Right ventricle myocardium superior (tissue), 1 donor: Measurements from ENCODE around the gene PNP. TPM values are rescaled to one million over a fixed set of nuclear protein-coding genes. Genes with fewer than 3 reads are reported as not detected.
A peak's percentile ranks its signal among the peaks of the same experiment; 100 is the strongest.
"Not testable (repeated sequence)": the region's sequence is repeated elsewhere in the genome, so short reads cannot be mapped to it uniquely, and the experiment has no call there.

Source experiments
- ATAC-seq: fragments of 200-7000 bp; cut with Tn5 transposase; one replicate; pipeline ENCODE4 v1.9.1; 2020; ENCODE audit warnings: mild to moderate bottlenecking; ENCODE audit not compliant: poor library complexity
- DNase-seq: peaks from one replicate; pipeline ENCODE4 v3.0.0-alpha.2; 2020
- intact Hi-C: fragments of 100-400 bp; cut with DNase I; formaldehyde crosslinking; loops from one replicate; pipeline ENCODE4 v1.11.2; 2022
- long read RNA-seq: library from polyadenylated mRNA; unstranded; transcript quantifications from one replicate; pipeline ENCODE4 v2.0.0, GENCODE V29; 2021
- total RNA-seq: library from RNA; stranded (reverse); fragmentation: NEBNext Ultra II Directional; extraction: Animal tissue kit (Norgen Biotek cat#: 25700); gene quantifications from one replicate; pipeline ENCODE4 v1.2.1, GENCODE V29; 2021
- donor health status: DM: no; HTN: yes; CAD: no; lungs with severe emphysema.

Gene PNP
- total RNA-seq = 6.2 TPM
- long read RNA-seq, partial matches to known transcripts = 0 of 1 reads
- long read RNA-seq, other reads (novel, unspliced or antisense) = 0 of 1 reads

DNA sequence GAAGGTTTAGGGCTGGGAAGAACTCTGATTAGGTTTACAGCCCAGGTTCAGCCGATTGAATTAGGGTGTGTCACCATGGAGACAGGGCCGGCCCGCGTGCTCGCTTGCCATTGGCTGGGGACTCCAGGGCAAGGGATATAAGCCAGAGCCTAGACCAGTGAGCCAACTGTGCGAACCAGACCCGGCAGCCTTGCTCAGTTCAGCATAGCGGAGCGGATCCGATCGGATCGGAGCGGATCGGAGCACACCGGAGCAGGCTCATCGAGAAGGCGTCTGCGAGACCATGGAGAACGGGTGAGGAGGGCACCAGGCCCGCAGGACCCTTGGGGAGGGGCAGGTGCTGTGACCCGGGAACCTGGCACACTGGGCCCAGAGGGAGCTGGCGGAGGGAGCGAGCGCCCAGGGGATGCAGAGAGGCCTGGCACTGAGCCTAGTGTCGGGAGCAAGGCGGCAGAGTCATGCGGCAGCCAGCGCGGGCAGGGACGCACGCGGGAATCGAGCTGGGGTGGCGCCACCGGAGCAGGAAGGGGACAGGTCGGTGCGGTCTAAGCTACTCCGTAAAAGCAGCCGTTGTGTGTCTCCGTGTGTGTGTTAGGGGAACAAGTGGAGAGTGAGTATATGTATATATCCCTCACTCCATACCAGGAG, at the start of gene PNP:
Gene PNP, plus strand, starts transcription at position 165 of the 648 bp plus-strand sequence. Its CDS starts 119 bp downstream, at position 284.
- intact Hi-C loops = no loop called here
- DNase-seq (peak; percentile 91), ATAC-seq (peak; percentile 98)

DNA sequence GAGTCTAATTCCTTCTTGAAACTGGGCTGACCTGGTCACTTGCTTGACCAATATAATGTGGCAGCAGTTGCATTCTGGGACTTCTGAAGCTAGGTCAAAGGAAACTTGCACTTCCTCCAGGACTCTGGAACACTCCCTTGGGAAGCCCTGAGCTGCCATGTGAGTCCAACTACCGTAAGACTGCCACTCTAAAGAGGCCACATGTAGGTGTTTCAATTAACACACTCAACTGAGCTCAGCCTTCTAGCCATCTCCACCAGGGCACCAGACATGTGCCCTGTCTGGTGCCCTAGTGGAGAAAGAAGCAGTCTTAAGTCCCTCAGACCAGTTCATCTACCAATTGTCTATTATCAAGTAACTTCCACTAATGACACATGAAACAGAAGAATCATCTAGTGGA, 49.8 kb upstream of the PNP start:
- intact Hi-C loops = loop anchor here (5.0 kb wide), 1 partner anchor 38 kb away; the partner anchor contains the start of gene APEX1
- ATAC-seq = no peak
- no peak for DNase-seq

DNA sequence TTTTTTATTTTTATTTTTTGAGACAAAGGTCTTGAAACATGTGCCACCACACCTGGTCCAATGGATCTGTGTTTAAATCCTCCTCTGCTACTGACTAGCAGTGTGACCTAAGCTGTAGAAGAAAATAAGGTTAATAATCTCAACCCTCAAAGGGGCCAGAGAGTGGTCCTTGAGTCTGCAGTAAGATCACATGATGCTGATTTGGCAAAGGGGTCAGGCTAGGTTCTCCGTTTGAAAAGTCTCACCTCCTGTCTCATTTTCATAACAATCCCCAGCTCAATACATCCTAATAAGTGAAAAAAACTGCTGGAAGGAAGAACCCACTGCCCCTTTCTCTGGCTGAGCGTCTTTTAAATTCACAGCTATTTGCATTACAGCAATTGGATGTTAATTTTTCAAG, 47.9 kb upstream of the PNP start:
- DNase-seq (no peak), ATAC-seq (no peak)
- intact Hi-C loops = no loop called here

DNA sequence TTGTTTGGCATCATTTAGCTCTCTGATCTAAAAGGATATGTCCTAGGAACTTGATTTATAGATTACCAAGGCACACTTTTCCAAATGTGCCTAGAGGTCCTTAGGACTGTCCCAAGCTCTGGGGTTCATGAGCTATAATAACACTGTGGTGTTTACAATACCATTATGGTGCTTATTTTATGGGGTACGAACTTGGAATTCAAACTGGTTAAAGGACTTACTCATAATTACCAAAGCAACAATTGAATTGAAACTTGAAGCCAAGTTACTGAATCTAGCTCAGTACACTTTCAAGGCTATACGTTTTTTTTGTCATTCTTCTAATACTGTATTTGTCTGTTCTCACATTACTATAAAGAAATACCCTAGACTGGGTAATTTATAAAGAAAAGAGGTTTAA, 46.3 kb upstream of the PNP start:
- ATAC-seq (no peak), DNase-seq (no peak)
- intact Hi-C loops = no loop called here

DNA sequence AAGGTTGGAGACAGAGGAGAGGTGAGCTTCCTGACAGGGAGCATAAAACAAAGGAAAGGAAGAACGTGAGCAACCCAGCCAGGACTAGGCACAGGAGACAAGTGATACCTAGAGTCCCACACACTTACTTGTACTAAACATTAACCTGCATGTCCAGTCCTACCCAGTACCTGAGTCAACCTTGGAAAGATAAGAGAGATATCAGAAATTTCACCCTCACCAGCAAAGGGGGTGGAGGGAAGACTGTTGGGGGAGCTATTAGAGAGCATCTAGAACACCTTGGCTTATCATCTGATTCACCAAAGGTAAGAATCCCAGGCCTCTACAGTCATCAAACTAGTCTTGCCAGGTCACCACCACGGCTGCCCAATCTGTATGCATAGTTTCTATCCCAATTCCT, 44.4 kb upstream of the PNP start:
- DNase-seq (no peak), ATAC-seq (no peak)
- intact Hi-C loops = no loop called here

DNA sequence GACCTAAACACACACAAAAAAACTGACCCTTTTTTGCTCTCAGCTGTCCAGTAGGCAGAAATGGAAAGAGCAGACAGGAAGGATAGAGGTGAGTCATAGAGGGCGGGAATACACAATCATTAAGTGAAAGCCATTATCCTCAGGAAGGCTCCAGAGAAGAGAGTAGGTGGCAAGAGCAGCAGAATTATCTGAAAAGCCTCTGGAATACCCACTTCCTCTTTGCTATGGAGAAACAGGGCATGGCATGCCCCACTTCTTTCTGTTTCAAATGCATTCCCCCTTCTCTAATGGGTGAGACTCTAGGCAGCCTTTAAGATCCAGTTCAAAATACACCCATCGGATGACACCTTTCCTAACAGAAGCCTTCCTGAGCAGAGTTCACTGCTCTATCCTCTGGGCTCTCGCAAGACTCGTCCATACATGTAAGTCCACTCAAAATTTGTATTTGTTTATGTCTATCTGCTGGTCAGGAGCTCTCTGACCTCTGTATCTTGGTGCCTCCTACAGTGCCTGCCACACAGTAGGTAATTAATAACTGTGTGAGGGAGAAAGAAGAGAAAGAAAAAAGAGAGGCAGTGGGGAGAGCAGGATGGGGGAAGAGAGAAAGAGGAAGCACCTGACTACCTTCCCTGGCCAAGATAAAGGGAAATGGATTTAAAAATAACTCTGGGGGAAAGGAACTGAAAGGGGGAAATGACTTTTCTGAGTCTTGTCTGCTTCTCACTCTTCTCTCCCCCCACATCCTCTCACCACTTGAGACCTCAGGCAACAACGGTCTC, 41.8 kb upstream of the PNP start:
- DNase-seq = no peak
- ATAC-seq = peak; percentile 52
- intact Hi-C loops = no loop called here

DNA sequence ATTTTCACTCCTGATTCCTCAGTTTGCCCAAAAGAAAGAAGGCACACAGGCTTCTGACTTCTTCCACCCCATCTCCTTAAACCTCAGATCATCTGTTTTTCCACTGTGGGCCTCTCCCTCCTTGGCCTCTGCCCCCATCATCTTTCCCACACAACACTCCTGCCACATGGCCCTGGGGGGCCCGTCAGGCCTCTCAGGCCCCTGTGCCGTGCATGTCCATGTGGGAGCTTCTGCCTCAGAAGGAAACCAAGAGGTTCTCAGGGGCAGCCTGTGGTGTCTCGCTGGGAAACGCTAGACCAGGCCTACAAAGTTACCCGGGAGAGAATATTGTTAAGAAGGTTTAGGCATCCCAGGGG, 41.2 kb upstream of the PNP start:
- no peak for ATAC-seq
- DNase-seq = no peak
- intact Hi-C loops = no loop called here

- DNase-seq = no peak
- ATAC-seq = no peak
- intact Hi-C loops = no loop called here
These were observed 40.4 kb upstream of the PNP start for GRCh38 chr14:20428802-20429201.

GRCh38 chr14:20429801-20430669, 39.2 kb upstream of the PNP start:
- DNase-seq = peak; percentile 61
- peak; percentile 48 for ATAC-seq
- intact Hi-C loops = no loop called here

DNA sequence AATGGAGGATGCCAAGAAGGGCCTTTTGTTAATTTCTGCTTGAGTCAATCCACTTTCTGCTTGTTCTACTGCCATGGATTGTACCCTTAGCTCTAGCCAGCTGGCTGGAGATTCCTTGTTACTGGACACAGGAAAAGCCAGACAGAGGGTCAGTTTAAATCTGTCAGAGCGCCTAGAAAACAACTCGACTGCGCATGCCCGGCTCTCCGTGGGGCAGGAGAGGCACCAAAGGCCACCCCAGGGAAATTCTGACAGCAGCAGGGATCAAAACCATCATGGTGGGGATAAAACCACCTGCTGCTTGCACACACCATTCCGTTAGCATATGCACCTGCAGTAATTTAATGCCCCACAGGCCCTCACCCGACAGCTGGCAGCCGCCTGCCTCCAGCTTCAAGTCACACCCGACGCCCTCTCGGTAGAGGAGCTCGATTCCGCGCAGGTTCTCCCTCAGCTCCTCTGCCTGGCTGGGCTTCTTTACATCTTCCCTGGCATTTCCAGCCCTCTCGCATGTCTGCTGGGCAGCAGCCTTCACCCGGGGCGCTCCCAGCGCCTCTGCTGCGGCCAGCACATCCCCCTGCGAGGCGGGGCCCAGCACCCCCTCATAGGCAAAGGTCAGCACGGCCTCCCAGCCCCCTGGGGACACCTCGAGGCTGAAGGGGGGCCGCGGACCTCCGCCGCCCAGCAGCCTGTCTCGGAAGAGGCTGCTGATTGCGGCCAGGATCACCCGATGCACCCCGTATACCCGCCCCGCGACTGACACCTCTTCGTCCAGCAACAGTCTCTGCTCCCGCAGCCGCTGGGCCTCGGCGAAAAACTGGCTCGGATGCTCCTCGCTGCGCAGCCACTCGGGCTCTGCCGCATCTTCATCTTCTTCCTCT, 34.3 kb upstream of the PNP start:
- intact Hi-C loops = no loop called here
- DNase-seq (peak; percentile 84), ATAC-seq (peak; percentile 84)

GRCh38 chr14:20435582-20436362, 33.4 kb upstream of the PNP start, which contains the start of gene KLHL33:
TSS of gene KLHL33 (minus strand) at chr14:20436166. CDS start at chr14:20435811, 355 bp downstream.
- intact Hi-C loops = no loop called here
- DNase-seq = no peak

GRCh38 chr14:20436363-20436755, 32.8 kb upstream of the PNP start:
- DNase-seq (no peak), ATAC-seq (no peak)
- intact Hi-C loops = no loop called here

More at GRCh38 chr14:20435582-20436362, 33.4 kb upstream of the PNP start, which contains the start of gene KLHL33:
- ATAC-seq = peak; percentile 13

- no peak for ATAC-seq
- no peak for DNase-seq
- intact Hi-C loops = no loop called here
These were observed 30.5 kb upstream of the PNP start for GRCh38 chr14:20438664-20439063.

DNA sequence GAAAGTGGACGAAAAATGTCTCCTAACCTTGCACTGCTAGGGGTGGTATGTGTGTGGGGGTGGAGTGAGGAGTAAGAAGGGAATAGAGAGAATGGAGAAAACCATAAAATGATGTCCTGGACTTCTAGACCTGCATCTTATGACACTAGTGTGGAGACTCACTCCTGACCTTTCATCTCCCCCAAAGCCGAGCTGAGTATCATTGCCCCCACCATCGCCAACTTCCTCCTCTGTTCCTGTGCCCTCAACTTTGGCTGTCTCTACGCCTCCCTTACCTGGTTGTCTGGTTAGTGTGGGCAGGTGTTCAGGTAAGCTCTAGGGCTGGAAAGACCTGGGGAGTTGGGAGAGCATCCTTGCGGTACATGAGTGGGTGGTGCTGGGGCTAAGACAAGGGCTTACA, 28.7 kb upstream of the PNP start:
- ATAC-seq = no peak
- intact Hi-C loops = no loop called here
- no peak for DNase-seq

GRCh38 chr14:20440882-20441281, 28.3 kb upstream of the PNP start:
- ATAC-seq (no peak), DNase-seq (no peak)
- intact Hi-C loops = no loop called here

GRCh38 chr14:20441461-20441860, 27.7 kb upstream of the PNP start:
- intact Hi-C loops = no loop called here
- DNase-seq (no peak), ATAC-seq (no peak)

DNA sequence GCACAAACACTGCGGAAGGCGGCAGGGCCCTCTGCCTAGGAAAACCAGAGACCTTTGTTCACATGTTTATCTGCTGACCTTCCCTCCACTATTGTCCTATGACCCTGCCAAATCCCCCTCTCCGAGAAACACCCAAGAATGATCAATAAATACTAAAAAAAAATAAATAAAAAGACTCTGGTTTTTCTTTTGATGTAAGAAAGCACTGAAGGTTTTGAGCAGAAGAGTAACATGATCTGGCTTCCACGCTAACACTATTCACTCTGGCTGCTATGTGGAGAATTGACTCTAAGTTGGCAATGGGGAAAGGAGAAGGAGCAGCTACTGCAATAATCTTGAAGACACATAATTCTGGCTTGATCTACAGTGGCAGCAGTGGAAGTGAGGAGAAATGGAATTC, 25.6 kb upstream of the PNP start:
- DNase-seq, ATAC-seq, intact Hi-C loops: not testable (repeated sequence)

DNA sequence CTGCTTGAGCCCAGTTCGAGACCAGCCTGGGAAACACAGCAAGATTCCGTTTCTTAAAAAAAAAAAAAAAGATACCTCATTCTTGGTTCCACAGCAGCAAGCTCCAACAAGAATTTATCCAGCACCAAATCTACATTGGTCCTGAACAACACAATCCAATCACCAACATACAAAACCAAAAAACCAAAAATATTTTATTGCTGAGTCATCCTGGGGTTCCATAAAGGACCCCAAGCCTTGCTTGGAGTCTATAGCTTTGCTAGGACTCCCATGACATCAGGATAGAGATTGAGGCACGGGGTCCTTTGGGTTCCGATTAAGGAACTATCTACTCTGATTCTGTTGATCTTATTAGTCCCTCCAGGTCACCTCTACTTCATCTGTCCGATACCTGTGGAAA, 22.3 kb upstream of the PNP start:
- DNase-seq (no peak), ATAC-seq (no peak)
- intact Hi-C loops = no loop called here
